Thyroid gland (tissue), 4 donors: ENCODE results near the gene SYTL2.

Source experiments
- CTCF ChIP-seq, 6 experiments: fragments of 200-600 bp in 3 of 6; fragments of 450-650 bp in 3 of 6; sonication (generic) in 3 of 6; IDR thresholded peaks; one replicate each; pipeline ENCODE4 v1.5.1; 2016 to 2019; ENCODE audit warnings: antibody characterized with exemption in 6 of 6, mild to moderate bottlenecking in 2 of 6, inconsistent platforms in 1 of 6, moderate library complexity in 1 of 6
- POLR2A ChIP-seq, 2 donors: fragments of 450-650 bp; IDR thresholded peaks; one replicate each; pipeline ENCODE4 v1.6.1; 2017; ENCODE audit warnings: antibody characterized with exemption in 2 of 2, mild to moderate bottlenecking in 2 of 2, moderate library complexity in 1 of 2

GRCh38 chr11:85769771-85770170 is 41.2 kb downstream of the SYTL2 start:
- no peak for TF ChIP-seq CTCF (IDR thresholded peaks at IDR 0.05)
- TF ChIP-seq POLR2A (IDR thresholded peaks at IDR 0.05): no peak
